Measurements from ENCODE around the gene SPACA7. TPM values are rescaled to one million over a fixed set of nuclear protein-coding genes. Genes with fewer than 3 reads are reported as not detected.

Gene SPACA7
- total and polyA plus RNA-seq, 9 of the 15 experiments (the other 6 are each of a cell fraction or from before 2014, with no cell fraction given), result not detected

DNA sequence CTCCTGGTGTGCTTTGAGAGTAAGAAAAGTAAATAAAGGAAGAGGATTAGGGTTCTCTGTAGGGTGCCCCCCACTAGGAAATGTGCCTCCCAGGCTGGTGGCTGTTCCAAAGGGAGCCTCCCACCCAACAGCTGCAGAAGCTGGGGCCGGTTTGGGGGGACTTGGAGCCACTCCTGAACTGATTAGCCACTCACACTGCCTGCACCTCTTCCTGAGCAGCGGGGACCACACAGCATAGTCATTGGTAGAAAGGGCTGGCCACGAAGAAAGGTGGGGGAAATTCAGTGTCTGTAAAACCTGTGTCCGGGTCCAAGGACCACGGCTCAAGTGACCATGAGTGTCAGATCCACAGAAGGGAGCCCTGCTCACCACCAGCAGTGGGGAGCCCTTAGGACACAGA, 55.6 kb downstream of the SPACA7 start:
- in situ Hi-C loops (cut with MboI) (no loop called here), intact Hi-C loops (cut with micrococcal nuclease) (no loop called here)
- 3% methylated on average over 5 of the region's 5 CpGs for WGBS (ENCODE audit: insufficient coverage, low coverage, missing lambda C conversion rate)
- POLR2A ChIA-PET, result no interaction called here
- Histone ChIP-seq H3K9me1 (ENCODE audit: control insufficient read depth, insufficient read depth, low read length) (no peaks in the 10 kb centered on the region), H3K79me2 (ENCODE audit: control insufficient read depth, insufficient read depth, low read length) (no peaks in the 10 kb centered on the region), H4K20me1 (replicated peaks; ENCODE audit: control insufficient read depth, insufficient read depth, low read length) (no peaks in the 10 kb centered on the region), H3K9me3 (replicated peaks; ENCODE audit: control insufficient read depth, insufficient read depth, low read depth, low read length) (no peaks in the 10 kb centered on the region), H3K4me3 (no peak overlapping the region), H3K27ac (ENCODE audit: extremely low read depth, low read depth, low read length) (no peak overlapping the region), H3K4me1 (replicated peaks in 1 of 2; ENCODE audit: control insufficient read depth in 2 of 2, insufficient read depth in 2 of 2, low read length in 2 of 2) (no peaks in the 10 kb centered on the region), H3K27me3 (ENCODE audit: control insufficient read depth in 2 of 2, insufficient read depth in 2 of 2, low read length in 2 of 2) (no peaks in the 10 kb centered on the region; a peak in 1 of 5 replicates), H3K4me2 (ENCODE audit: insufficient read depth, low read length) (no peak overlapping the region), H3K9ac (ENCODE audit: insufficient read depth in 1 of 2, low read depth in 2 of 2, low read length in 2 of 2) (no peak overlapping the region), H3K36me3 (ENCODE audit: control insufficient read depth, insufficient read depth, low read length) (no peaks in the 10 kb centered on the region), H2AFZ (ENCODE audit: low read depth, low read length) (no peak overlapping the region)
- ATAC-seq, result no peak
- CTCF ChIA-PET (ENCODE audit: low intra/inter-chr PET ratio), result no interaction called here
- no peak for DNase-seq (ENCODE audit: extremely low read depth in 1 of 4, low spot score in 3 of 4)
- no peak for FAIRE-seq
- BruUV-seq (replicated peaks), result no TSS peak
- TF ChIP-seq SMAD2 (IDR thresholded peaks at IDR 0.05; ENCODE audit: low read depth, low read length) (no peak), FOXA3 (CRISPR knock-in tag; conservative IDR thresholded peaks at IDR 0.05 in 1 of 2, IDR thresholded peaks at IDR 0.05 in 1 of 2) (no peak)
- TF ChIP-seq, protein P1, sequence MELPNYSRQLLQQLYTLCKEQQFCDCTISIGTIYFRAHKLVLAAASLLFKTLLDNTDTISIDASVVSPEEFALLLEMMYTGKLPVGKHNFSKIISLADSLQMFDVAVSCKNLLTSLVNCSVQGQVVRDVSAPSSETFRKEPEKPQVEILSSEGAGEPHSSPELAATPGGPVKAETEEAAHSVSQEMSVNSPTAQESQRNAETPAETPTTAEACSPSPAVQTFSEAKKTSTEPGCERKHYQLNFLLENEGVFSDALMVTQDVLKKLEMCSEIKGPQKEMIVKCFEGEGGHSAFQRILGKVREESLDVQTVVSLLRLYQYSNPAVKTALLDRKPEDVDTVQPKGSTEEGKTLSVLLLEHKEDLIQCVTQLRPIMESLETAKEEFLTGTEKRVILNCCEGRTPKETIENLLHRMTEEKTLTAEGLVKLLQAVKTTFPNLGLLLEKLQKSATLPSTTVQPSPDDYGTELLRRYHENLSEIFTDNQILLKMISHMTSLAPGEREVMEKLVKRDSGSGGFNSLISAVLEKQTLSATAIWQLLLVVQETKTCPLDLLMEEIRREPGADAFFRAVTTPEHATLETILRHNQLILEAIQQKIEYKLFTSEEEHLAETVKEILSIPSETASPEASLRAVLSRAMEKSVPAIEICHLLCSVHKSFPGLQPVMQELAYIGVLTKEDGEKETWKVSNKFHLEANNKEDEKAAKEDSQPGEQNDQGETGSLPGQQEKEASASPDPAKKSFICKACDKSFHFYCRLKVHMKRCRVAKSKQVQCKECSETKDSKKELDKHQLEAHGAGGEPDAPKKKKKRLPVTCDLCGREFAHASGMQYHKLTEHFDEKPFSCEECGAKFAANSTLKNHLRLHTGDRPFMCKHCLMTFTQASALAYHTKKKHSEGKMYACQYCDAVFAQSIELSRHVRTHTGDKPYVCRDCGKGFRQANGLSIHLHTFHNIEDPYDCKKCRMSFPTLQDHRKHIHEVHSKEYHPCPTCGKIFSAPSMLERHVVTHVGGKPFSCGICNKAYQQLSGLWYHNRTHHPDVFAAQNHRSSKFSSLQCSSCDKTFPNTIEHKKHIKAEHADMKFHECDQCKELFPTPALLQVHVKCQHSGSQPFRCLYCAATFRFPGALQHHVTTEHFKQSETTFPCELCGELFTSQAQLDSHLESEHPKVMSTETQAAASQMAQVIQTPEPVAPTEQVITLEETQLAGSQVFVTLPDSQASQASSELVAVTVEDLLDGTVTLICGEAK (IDR thresholded peaks at IDR 0.05), result no peak
- TF ChIP-seq, protein P1 (CRISPR knock-in tag; IDR thresholded peaks at IDR 0.05), result no peak
- TF ChIP-seq, protein P2, sequence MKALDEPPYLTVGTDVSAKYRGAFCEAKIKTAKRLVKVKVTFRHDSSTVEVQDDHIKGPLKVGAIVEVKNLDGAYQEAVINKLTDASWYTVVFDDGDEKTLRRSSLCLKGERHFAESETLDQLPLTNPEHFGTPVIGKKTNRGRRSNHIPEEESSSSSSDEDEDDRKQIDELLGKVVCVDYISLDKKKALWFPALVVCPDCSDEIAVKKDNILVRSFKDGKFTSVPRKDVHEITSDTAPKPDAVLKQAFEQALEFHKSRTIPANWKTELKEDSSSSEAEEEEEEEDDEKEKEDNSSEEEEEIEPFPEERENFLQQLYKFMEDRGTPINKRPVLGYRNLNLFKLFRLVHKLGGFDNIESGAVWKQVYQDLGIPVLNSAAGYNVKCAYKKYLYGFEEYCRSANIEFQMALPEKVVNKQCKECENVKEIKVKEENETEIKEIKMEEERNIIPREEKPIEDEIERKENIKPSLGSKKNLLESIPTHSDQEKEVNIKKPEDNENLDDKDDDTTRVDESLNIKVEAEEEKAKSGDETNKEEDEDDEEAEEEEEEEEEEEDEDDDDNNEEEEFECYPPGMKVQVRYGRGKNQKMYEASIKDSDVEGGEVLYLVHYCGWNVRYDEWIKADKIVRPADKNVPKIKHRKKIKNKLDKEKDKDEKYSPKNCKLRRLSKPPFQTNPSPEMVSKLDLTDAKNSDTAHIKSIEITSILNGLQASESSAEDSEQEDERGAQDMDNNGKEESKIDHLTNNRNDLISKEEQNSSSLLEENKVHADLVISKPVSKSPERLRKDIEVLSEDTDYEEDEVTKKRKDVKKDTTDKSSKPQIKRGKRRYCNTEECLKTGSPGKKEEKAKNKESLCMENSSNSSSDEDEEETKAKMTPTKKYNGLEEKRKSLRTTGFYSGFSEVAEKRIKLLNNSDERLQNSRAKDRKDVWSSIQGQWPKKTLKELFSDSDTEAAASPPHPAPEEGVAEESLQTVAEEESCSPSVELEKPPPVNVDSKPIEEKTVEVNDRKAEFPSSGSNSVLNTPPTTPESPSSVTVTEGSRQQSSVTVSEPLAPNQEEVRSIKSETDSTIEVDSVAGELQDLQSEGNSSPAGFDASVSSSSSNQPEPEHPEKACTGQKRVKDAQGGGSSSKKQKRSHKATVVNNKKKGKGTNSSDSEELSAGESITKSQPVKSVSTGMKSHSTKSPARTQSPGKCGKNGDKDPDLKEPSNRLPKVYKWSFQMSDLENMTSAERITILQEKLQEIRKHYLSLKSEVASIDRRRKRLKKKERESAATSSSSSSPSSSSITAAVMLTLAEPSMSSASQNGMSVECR (CRISPR knock-in tag; IDR thresholded peaks at IDR 0.05), result no peak
- TF ChIP-seq, protein P3, sequence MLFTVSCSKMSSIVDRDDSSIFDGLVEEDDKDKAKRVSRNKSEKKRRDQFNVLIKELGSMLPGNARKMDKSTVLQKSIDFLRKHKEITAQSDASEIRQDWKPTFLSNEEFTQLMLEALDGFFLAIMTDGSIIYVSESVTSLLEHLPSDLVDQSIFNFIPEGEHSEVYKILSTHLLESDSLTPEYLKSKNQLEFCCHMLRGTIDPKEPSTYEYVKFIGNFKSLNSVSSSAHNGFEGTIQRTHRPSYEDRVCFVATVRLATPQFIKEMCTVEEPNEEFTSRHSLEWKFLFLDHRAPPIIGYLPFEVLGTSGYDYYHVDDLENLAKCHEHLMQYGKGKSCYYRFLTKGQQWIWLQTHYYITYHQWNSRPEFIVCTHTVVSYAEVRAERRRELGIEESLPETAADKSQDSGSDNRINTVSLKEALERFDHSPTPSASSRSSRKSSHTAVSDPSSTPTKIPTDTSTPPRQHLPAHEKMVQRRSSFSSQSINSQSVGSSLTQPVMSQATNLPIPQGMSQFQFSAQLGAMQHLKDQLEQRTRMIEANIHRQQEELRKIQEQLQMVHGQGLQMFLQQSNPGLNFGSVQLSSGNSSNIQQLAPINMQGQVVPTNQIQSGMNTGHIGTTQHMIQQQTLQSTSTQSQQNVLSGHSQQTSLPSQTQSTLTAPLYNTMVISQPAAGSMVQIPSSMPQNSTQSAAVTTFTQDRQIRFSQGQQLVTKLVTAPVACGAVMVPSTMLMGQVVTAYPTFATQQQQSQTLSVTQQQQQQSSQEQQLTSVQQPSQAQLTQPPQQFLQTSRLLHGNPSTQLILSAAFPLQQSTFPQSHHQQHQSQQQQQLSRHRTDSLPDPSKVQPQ (CRISPR knock-in tag; IDR thresholded peaks at IDR 0.05; ENCODE audit: borderline replicate concordance), result no peak

Measured in K562 (cell line).